Activated T-helper 17 cell treated with anti-CD3 and anti-CD28 coated beads, Interleukin-2, amount 50 U/mL, for 72 hours (primary cell): ENCODE data around the gene UCN3. TPM values are rescaled to one million over a fixed set of nuclear protein-coding genes. Genes with fewer than 3 reads are reported as not detected.

Source experiments
- ATAC-seq: fragments of 150-1000 bp; cut with Tn5 transposase; replicated peaks from 2 replicates; pipeline ENCODE4 v1.10.0; 2021; ENCODE audit warnings: mild to moderate bottlenecking, moderate library complexity
- H3K27ac Mint-ChIP-seq: one replicate; pipeline ENCODE4 v1.8.0; 2022; ENCODE audit warnings: mixed read lengths
- H3K27me3 Mint-ChIP-seq: one replicate; pipeline ENCODE4 v1.8.0; 2022; ENCODE audit warnings: mixed read lengths
- H3K36me3 Mint-ChIP-seq: one replicate; pipeline ENCODE4 v1.8.0; 2022; ENCODE audit warnings: low read depth, mild to moderate bottlenecking, mixed read lengths
- H3K4me1 Mint-ChIP-seq: one replicate; pipeline ENCODE4 v1.8.0; 2022; ENCODE audit warnings: mixed read lengths
- H3K4me3 Mint-ChIP-seq: one replicate; pipeline ENCODE4 v1.8.0; 2022; ENCODE audit warnings: mild to moderate bottlenecking, mixed read lengths
- H3K9me3 Mint-ChIP-seq: one replicate; pipeline ENCODE4 v1.8.0; 2022; ENCODE audit warnings: mixed read lengths
- total RNA-seq, 2 donors: library from RNA; stranded (reverse); gene quantifications; one replicate each; pipeline ENCODE4 v1.2.3, GENCODE V29; 2022

Gene UCN3
- total RNA-seq = not detected

- Mint-ChIP-seq H3K4me3 (no peak within 1 kb of the TSS), H3K9me3 (no peaks in the 10 kb centered on the region), H3K4me1 (no peaks in the 10 kb centered on the region), H3K36me3 (no peaks in the 10 kb centered on the region), H3K27ac (no peak within 1 kb of the TSS), H3K27me3 (peaks cover 9% of the 10 kb centered on the region)
- ATAC-seq = no peak
These were observed at the start of gene UCN3 for GRCh38 chr10:5364890-5365338. TSS of gene UCN3 (plus strand) at chr10:5364966. CDS start at chr10:5373721, 8,755 bp downstream.

- H3K4me3 Mint-ChIP-seq = peak overlapping the region; percentile 45
- ATAC-seq = peak; percentile 99
- H3K27ac Mint-ChIP-seq = peak overlapping the region; percentile 77
- H3K9me3 Mint-ChIP-seq = no peaks in the 10 kb centered on the region
- H3K4me1 Mint-ChIP-seq = peaks cover 34% of the 10 kb centered on the region
- H3K36me3 Mint-ChIP-seq = no peaks in the 10 kb centered on the region
- H3K27me3 Mint-ChIP-seq = no peaks in the 10 kb centered on the region
These were observed 47.1 kb upstream of the UCN3 start for GRCh38 chr10:5317547-5318107.

- ATAC-seq = no peak
These were observed 46.6 kb upstream of the UCN3 start for GRCh38 chr10:5318148-5318547.

GRCh38 chr10:5319863-5320262, 44.9 kb upstream of the UCN3 start:
- H3K4me1 Mint-ChIP-seq = peaks cover 31% of the 10 kb centered on the region
- no peak overlapping the region for H3K4me3 Mint-ChIP-seq
- no peak overlapping the region for H3K27ac Mint-ChIP-seq
- no peaks in the 10 kb centered on the region for H3K36me3 Mint-ChIP-seq
- no peaks in the 10 kb centered on the region for H3K9me3 Mint-ChIP-seq
- ATAC-seq = no peak
- H3K27me3 Mint-ChIP-seq = no peaks in the 10 kb centered on the region

More at GRCh38 chr10:5318148-5318547, 46.6 kb upstream of the UCN3 start:
- H3K36me3 Mint-ChIP-seq = no peaks in the 10 kb centered on the region
- no peaks in the 10 kb centered on the region for H3K27me3 Mint-ChIP-seq
- H3K4me1 Mint-ChIP-seq = peaks cover 34% of the 10 kb centered on the region
- H3K27ac Mint-ChIP-seq = peak overlapping the region; percentile 77
- peak overlapping the region; percentile 45 for H3K4me3 Mint-ChIP-seq
- no peaks in the 10 kb centered on the region for H3K9me3 Mint-ChIP-seq

- no peak overlapping the region for H3K27ac Mint-ChIP-seq
- no peak for ATAC-seq
- peaks cover 19% of the 10 kb centered on the region for H3K4me1 Mint-ChIP-seq
- H3K36me3 Mint-ChIP-seq = no peaks in the 10 kb centered on the region
- no peaks in the 10 kb centered on the region for H3K27me3 Mint-ChIP-seq
- H3K4me3 Mint-ChIP-seq = no peak overlapping the region
- no peaks in the 10 kb centered on the region for H3K9me3 Mint-ChIP-seq
These were observed 43.5 kb upstream of the UCN3 start for GRCh38 chr10:5321273-5321672.

GRCh38 chr10:5323446-5323845, 41.3 kb upstream of the UCN3 start:
- Mint-ChIP-seq H3K4me1 (no peaks in the 10 kb centered on the region), H3K36me3 (no peaks in the 10 kb centered on the region), H3K27ac (no peak overlapping the region), H3K4me3 (no peak overlapping the region), H3K9me3 (no peaks in the 10 kb centered on the region), H3K27me3 (no peaks in the 10 kb centered on the region)
- ATAC-seq = no peak

- no peaks in the 10 kb centered on the region for H3K36me3 Mint-ChIP-seq
- no peaks in the 10 kb centered on the region for H3K9me3 Mint-ChIP-seq
- ATAC-seq = no peak
- H3K4me3 Mint-ChIP-seq = no peak overlapping the region
- no peak overlapping the region for H3K27ac Mint-ChIP-seq
- peaks cover 4% of the 10 kb centered on the region for H3K27me3 Mint-ChIP-seq
- H3K4me1 Mint-ChIP-seq = no peaks in the 10 kb centered on the region
These were observed 39.7 kb upstream of the UCN3 start for GRCh38 chr10:5325076-5325475.

- peaks cover 4% of the 10 kb centered on the region for H3K27me3 Mint-ChIP-seq
- H3K27ac Mint-ChIP-seq = no peak overlapping the region
- H3K9me3 Mint-ChIP-seq = no peaks in the 10 kb centered on the region
- no peak overlapping the region for H3K4me3 Mint-ChIP-seq
- no peak for ATAC-seq
- no peaks in the 10 kb centered on the region for H3K36me3 Mint-ChIP-seq
- H3K4me1 Mint-ChIP-seq = no peaks in the 10 kb centered on the region
These were observed 30.4 kb upstream of the UCN3 start for GRCh38 chr10:5334196-5334880.

- H3K27me3 Mint-ChIP-seq = no peaks in the 10 kb centered on the region
- H3K4me1 Mint-ChIP-seq = no peaks in the 10 kb centered on the region
- no peak overlapping the region for H3K27ac Mint-ChIP-seq
These were observed 26.8 kb upstream of the UCN3 start for GRCh38 chr10:5338010-5338409.

GRCh38 chr10:5343092-5343491, 21.7 kb upstream of the UCN3 start:
- no peaks in the 10 kb centered on the region for H3K27me3 Mint-ChIP-seq
- H3K9me3 Mint-ChIP-seq = no peaks in the 10 kb centered on the region
- no peaks in the 10 kb centered on the region for H3K36me3 Mint-ChIP-seq
- ATAC-seq = no peak
- no peak overlapping the region for H3K4me3 Mint-ChIP-seq
- no peak overlapping the region for H3K27ac Mint-ChIP-seq
- no peaks in the 10 kb centered on the region for H3K4me1 Mint-ChIP-seq

More at GRCh38 chr10:5338010-5338409, 26.8 kb upstream of the UCN3 start:
- no peak for ATAC-seq
- Mint-ChIP-seq H3K36me3 (no peaks in the 10 kb centered on the region), H3K4me3 (no peak overlapping the region), H3K9me3 (no peaks in the 10 kb centered on the region)

GRCh38 chr10:5343561-5343960, 21.2 kb upstream of the UCN3 start:
- peak; percentile 38 for ATAC-seq
- no peaks in the 10 kb centered on the region for H3K36me3 Mint-ChIP-seq
- no peak overlapping the region for H3K27ac Mint-ChIP-seq
- H3K9me3 Mint-ChIP-seq = no peaks in the 10 kb centered on the region
- no peak overlapping the region for H3K4me3 Mint-ChIP-seq
- H3K27me3 Mint-ChIP-seq = no peaks in the 10 kb centered on the region
- no peaks in the 10 kb centered on the region for H3K4me1 Mint-ChIP-seq

GRCh38 chr10:5343979-5344378, 20.8 kb upstream of the UCN3 start:
- H3K27me3 Mint-ChIP-seq = no peaks in the 10 kb centered on the region
- no peak for ATAC-seq
- H3K4me3 Mint-ChIP-seq = no peak overlapping the region
- H3K36me3 Mint-ChIP-seq = no peaks in the 10 kb centered on the region
- H3K9me3 Mint-ChIP-seq = no peaks in the 10 kb centered on the region
- no peaks in the 10 kb centered on the region for H3K4me1 Mint-ChIP-seq
- no peak overlapping the region for H3K27ac Mint-ChIP-seq

GRCh38 chr10:5344746-5345145, 20.0 kb upstream of the UCN3 start:
- no peaks in the 10 kb centered on the region for H3K27me3 Mint-ChIP-seq
- no peaks in the 10 kb centered on the region for H3K9me3 Mint-ChIP-seq
- H3K27ac Mint-ChIP-seq = no peak overlapping the region
- H3K4me3 Mint-ChIP-seq = no peak overlapping the region
- no peaks in the 10 kb centered on the region for H3K4me1 Mint-ChIP-seq
- no peaks in the 10 kb centered on the region for H3K36me3 Mint-ChIP-seq
- ATAC-seq = no peak

GRCh38 chr10:5346881-5347280, 17.9 kb upstream of the UCN3 start:
- Mint-ChIP-seq H3K4me3 (no peak overlapping the region), H3K36me3 (no peaks in the 10 kb centered on the region), H3K27ac (no peak overlapping the region), H3K27me3 (no peaks in the 10 kb centered on the region), H3K4me1 (no peaks in the 10 kb centered on the region), H3K9me3 (no peaks in the 10 kb centered on the region)
- no peak for ATAC-seq

GRCh38 chr10:5349362-5349761, 15.4 kb upstream of the UCN3 start:
- peaks cover 3% of the 10 kb centered on the region for H3K27me3 Mint-ChIP-seq
- no peaks in the 10 kb centered on the region for H3K4me1 Mint-ChIP-seq
- H3K4me3 Mint-ChIP-seq = no peak overlapping the region
- no peak overlapping the region for H3K27ac Mint-ChIP-seq
- no peak for ATAC-seq
- no peaks in the 10 kb centered on the region for H3K9me3 Mint-ChIP-seq
- no peaks in the 10 kb centered on the region for H3K36me3 Mint-ChIP-seq
